AG10803 (cell line): Measurements from ENCODE around the gene FOLR1.

ENCODE experiments used
- DNase-seq: peaks from one replicate; pipeline ENCODE4 v3.0.0; 2010; ENCODE audit warnings: low read depth
- H3K4me3 ChIP-seq: 2 replicates; pipeline ENCODE4 v1.5.1; 2011; ENCODE audit warnings: mild to moderate bottlenecking, low read length, control low read depth
- TF ChIP-seq, protein P1 (sequence below): conservative IDR thresholded peaks from 2 replicates; pipeline ENCODE4 v1.5.1; 2011; ENCODE audit warnings: mild to moderate bottlenecking, low read length, control low read depth, inconsistent platforms

The FOLR1 gene

DNA sequence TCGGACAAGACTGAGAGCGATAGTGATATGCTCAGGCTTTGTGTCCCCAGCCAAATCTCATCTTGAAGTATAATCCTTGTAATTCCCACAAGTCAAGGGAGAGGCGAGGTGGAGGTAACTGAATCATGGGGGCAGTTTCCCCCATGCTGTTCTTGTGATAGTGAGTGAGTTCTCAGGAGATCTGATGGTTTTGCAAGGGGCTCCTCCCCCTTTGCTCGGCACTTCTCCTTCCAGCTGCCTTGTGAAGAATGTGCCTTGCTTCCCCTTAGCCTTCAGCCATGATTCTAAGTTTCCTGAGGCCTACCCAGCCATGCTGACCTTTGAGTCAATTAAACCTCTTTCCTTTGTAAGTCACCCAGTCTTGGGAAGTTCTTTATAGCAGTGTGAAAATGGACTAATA, 17.2 kb downstream of the FOLR1 start:
- no peak for DNase-seq
- no peak overlapping the region for H3K4me3 ChIP-seq
- TF ChIP-seq, protein P1, sequence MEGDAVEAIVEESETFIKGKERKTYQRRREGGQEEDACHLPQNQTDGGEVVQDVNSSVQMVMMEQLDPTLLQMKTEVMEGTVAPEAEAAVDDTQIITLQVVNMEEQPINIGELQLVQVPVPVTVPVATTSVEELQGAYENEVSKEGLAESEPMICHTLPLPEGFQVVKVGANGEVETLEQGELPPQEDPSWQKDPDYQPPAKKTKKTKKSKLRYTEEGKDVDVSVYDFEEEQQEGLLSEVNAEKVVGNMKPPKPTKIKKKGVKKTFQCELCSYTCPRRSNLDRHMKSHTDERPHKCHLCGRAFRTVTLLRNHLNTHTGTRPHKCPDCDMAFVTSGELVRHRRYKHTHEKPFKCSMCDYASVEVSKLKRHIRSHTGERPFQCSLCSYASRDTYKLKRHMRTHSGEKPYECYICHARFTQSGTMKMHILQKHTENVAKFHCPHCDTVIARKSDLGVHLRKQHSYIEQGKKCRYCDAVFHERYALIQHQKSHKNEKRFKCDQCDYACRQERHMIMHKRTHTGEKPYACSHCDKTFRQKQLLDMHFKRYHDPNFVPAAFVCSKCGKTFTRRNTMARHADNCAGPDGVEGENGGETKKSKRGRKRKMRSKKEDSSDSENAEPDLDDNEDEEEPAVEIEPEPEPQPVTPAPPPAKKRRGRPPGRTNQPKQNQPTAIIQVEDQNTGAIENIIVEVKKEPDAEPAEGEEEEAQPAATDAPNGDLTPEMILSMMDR, result no peak

DNA sequence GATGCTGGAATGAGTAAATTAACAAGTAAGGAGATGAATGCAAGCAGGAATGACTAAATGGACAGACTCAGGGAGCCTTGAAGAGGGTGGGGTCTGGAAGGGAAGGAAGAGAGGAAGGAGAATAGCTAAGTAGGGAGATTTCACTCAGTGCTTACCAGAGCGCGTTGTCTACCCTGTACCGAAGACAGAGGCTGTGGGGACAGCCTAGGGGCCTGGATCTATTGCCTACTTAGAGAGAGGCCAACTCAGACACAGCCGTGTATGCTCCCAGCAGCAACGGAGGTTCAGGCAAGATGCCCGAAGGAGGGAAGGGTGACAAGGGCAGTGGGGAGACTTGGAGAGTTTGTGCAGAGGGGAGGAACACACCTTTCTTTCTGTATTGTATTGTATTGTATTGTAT, 24.7 kb downstream of the FOLR1 start, which contains the start of gene FOLR2:
TSS of gene FOLR2 (plus strand) at position 157 of the 400 bp plus-strand sequence. CDS start 1,791 bp downstream, outside the sequence.
- TF ChIP-seq, protein P1, result no peak
- H3K4me3 ChIP-seq, result no peak within 1 kb of the TSS
- DNase-seq, result no peak

DNA sequence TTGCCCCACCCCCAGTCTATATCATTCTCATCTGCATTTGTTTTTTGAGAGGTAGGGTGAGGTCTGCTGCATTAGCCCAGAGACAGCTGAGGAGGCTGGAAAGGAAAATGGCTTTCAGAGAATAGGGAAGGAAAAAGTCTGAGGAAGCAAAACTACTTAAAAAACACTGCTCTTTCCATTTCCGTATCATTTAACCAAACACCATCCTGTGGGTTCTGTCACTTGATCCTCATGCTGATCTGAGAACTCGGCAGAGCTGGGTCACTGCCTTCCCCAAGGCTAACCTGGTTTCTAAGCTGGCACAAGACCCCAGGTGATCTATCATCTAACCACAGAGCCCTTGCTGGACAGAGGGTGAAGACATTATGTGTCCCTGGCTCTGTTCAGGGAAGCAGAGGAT, 25.9 kb downstream of the FOLR1 start:
- TF ChIP-seq, protein P1, result no peak
- DNase-seq, result no peak
- H3K4me3 ChIP-seq, result no peak overlapping the region

DNA sequence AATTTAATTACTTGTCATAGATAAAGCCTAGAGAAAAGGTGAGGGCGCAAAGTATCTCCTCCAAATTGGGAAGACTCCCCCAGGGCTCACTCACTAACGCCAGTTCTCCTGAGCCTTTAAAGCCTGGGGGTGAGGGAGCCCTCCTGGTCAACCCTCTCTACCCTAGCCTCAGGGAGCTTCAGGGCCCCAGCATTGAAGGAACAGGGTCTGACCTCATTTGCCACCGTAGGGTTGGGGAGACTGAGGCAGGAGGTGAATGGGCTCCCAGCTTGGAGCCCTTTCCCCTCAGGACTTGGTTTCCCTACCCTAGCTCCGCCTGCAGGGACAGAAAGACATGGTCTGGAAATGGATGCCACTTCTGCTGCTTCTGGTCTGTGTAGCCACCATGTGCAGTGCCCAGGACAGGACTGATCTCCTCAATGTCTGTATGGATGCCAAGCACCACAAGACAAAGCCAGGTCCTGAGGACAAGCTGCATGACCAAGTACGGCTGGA, 26.4 kb downstream of the FOLR1 start:
- TF ChIP-seq, protein P1, result no peak
- H3K4me3 ChIP-seq, result no peak overlapping the region
- DNase-seq, result no peak

DNA sequence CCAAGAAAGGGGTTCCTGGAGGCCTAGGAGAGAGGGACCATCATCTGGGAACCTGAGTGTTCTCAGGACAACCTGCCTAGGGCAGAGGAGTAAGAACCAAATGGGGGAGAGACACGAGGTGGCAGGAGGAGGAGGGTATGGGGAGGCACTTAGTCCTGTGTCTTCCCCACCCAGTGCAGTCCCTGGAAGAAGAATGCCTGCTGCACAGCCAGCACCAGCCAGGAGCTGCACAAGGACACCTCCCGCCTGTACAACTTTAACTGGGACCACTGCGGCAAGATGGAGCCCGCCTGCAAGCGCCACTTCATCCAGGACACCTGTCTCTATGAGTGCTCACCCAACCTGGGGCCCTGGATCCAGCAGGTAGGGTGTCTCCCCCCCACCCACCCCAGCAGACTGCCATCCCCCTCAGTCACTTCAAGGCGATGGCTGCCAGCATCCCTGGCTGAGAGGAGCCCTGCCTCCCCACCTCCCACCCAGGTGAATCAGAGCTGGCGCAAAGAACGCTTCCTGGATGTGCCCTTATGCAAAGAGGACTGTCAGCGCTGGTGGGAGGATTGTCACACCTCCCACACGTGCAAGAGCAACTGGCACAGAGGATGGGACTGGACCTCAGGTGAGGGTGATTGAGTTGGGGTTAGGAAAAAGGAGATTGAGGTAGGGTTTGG, 28.9 kb downstream of the FOLR1 start:
- TF ChIP-seq, protein P1, result no peak

DNA sequence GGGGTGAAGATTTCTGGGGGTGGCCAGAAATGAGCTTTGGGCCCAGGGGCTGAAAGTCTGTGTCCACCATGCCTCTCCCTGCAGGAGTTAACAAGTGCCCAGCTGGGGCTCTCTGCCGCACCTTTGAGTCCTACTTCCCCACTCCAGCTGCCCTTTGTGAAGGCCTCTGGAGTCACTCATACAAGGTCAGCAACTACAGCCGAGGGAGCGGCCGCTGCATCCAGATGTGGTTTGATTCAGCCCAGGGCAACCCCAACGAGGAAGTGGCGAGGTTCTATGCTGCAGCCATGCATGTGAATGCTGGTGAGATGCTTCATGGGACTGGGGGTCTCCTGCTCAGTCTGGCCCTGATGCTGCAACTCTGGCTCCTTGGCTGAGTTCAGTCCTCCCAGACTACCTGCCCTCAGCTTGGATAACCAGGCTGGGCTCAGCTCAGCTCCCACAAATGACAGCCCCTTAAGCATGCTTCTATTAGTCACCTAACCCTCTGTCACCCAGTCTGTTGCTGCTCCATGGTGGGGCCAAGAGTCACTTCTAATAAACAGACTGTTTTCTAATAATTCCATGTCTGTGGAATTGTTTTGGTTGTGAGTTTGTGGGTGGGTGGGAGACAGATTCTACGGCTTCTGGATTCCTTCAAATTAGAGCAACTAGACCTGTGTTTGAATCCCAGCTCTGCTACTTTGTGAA, 29.6 kb downstream of the FOLR1 start:
- no peak overlapping the region for H3K4me3 ChIP-seq
- TF ChIP-seq, protein P1, result no peak

More for the DNA sequence above, 28.9 kb downstream of the FOLR1 start:
- H3K4me3 ChIP-seq, result no peak overlapping the region
- DNase-seq, result no peak

More for the DNA sequence above, 29.6 kb downstream of the FOLR1 start:
- no peak for DNase-seq
